HG03108 (cell line): ENCODE measurements around the gene COL18A1.
"Not testable (repeated sequence)": the region's sequence is repeated elsewhere in the genome, so short reads cannot be mapped to it uniquely, and the experiment has no call there.

ENCODE experiments used
- ATAC-seq: cut with Tn5 transposase; IDR thresholded peaks from one replicate; pipeline ENCODE4 v1.9.1; 2021; ENCODE audit warnings: moderate library complexity; ENCODE audit not compliant: unreplicated experiment

Gene COL18A1

GRCh38 chr21:45503226-45503625 lies 98.3 kb downstream of the COL18A1 start:
- ATAC-seq: not testable (repeated sequence)

- ATAC-seq: no peak
These were observed 99.1 kb downstream of the COL18A1 start for GRCh38 chr21:45504021-45504515.

- no peak for ATAC-seq
These were observed 99.8 kb downstream of the COL18A1 start for GRCh38 chr21:45504516-45505415.

- ATAC-seq: no peak
These were observed 100.6 kb downstream of the COL18A1 start for GRCh38 chr21:45505416-45506021.

GRCh38 chr21:45506241-45506817 lies 101.4 kb downstream of the COL18A1 start:
- no peak for ATAC-seq

GRCh38 chr21:45506836-45507522 lies 102.0 kb downstream of the COL18A1 start:
- ATAC-seq: no peak

GRCh38 chr21:45507523-45507875 lies 102.5 kb downstream of the COL18A1 start:
- ATAC-seq: no peak

GRCh38 chr21:45507888-45508508 lies 103.0 kb downstream of the COL18A1 start:
- ATAC-seq: no peak

- ATAC-seq: no peak
These were observed 103.9 kb downstream of the COL18A1 start for GRCh38 chr21:45508607-45509565.

- ATAC-seq: no peak
These were observed 104.9 kb downstream of the COL18A1 start for GRCh38 chr21:45509566-45510465.

- no peak for ATAC-seq
These were observed 105.5 kb downstream of the COL18A1 start for GRCh38 chr21:45510466-45510955.

- no peak for ATAC-seq
These were observed 106.0 kb downstream of the COL18A1 start for GRCh38 chr21:45511007-45511406.

- ATAC-seq: no peak
These were observed 106.9 kb downstream of the COL18A1 start for GRCh38 chr21:45511661-45512431.

GRCh38 chr21:45512626-45513002 lies 107.6 kb downstream of the COL18A1 start:
- ATAC-seq: no peak

GRCh38 chr21:45513003-45513717 lies 108.2 kb downstream of the COL18A1 start:
- no peak for ATAC-seq

- ATAC-seq: no peak
These were observed 108.9 kb downstream of the COL18A1 start for GRCh38 chr21:45513741-45514310.
